SH-SY5Y (cell line): ENCODE results near the gene C1orf115.

ENCODE experiments used
- GATA2 ChIP-seq: IDR thresholded peaks from 2 replicates; pipeline ENCODE4 v1.6.1; 2011; ENCODE audit warnings: mild to moderate bottlenecking, low read depth, low read length
- GATA3 ChIP-seq: IDR thresholded peaks from 2 replicates; pipeline ENCODE4 v1.6.1; 2011; ENCODE audit warnings: low read depth, mild to moderate bottlenecking, low read length, moderate library complexity

GRCh38 chr1:220695426-220695825 lies 5.3 kb downstream of the C1orf115 start:
- TF ChIP-seq GATA2 (no peak), GATA3 (no peak)
